ENCODE measurements around the gene ESR1. TPM values are rescaled to one million over a fixed set of nuclear protein-coding genes. Genes with fewer than 3 reads are reported as not detected.

The ESR1 gene
- total RNA-seq, 1 experiment from 2014 or later: not detected

GRCh38 chr6:151905072-151905471, 97.6 kb downstream of the ESR1 start:
- H3K27ac Mint-ChIP-seq (ENCODE audit: unreplicated experiment): no peak overlapping the region
- no peaks in the 10 kb centered on the region for H3K4me1 Mint-ChIP-seq (ENCODE audit: low read depth, unreplicated experiment)
- peaks cover 4% of the 10 kb centered on the region for H3K27me3 Mint-ChIP-seq (ENCODE audit: insufficient read depth, unreplicated experiment)
- no peaks in the 10 kb centered on the region for H3K36me3 ChIP-seq (ENCODE audit: control insufficient read depth, insufficient read depth, low read length)
- H3K4me3 ChIP-seq (ENCODE audit: low read depth, low read length): no peak overlapping the region
- no peaks in the 10 kb centered on the region for H3K9me3 Mint-ChIP-seq (ENCODE audit: unreplicated experiment)
- no peak for DNase-seq
- no peak for TF ChIP-seq CTCF (IDR thresholded peaks at IDR 0.05; ENCODE audit: insufficient read depth in 1 of 2, low read depth in 1 of 2, low read length in 1 of 2, severe bottlenecking in 1 of 2, unreplicated experiment in 1 of 2)
- ChIA-PET POLR2A (no interaction called here), CTCF (no interaction called here)
- H3K4me3 Mint-ChIP-seq (ENCODE audit: unreplicated experiment): no peak overlapping the region
- H3K36me3 Mint-ChIP-seq (ENCODE audit: insufficient read depth, unreplicated experiment): no peaks in the 10 kb centered on the region
- intact Hi-C loops (cut with micrococcal nuclease; ENCODE audit: unreplicated experiment): no loop called here
- H3K9me3 ChIP-seq: no peaks in the 10 kb centered on the region
- H3K4me1 ChIP-seq: no peaks in the 10 kb centered on the region
- BruUV-seq (replicated peaks): no TSS peak
- no peaks in the 10 kb centered on the region for H3K27me3 ChIP-seq (replicated peaks; ENCODE audit: control insufficient read depth, insufficient read depth, low read length)

DNA sequence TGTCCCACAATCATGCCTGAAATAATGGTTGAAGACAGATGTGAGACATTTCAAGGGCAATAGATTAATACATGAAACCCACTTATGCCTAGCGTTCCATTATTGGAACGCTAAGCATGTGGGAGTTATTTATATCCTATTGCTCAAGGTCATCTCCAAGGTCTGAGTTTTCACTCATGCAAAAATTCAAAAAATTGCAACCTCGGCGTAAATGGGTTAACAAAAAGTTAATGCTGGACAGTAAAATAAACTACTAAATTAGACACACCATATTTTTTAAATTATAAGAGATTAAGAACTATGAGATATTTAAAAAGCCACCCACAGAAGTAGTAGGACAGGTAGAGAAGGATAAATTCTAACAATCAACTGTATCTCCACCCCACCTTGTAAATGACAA, 98.4 kb downstream of the ESR1 start:
- no TSS peak for BruUV-seq (replicated peaks)
- no peaks in the 10 kb centered on the region for H3K9me3 Mint-ChIP-seq (ENCODE audit: unreplicated experiment)
- Histone ChIP-seq H3K9me3 (no peaks in the 10 kb centered on the region), H3K4me3 (ENCODE audit: low read depth, low read length) (no peak overlapping the region), H3K27me3 (replicated peaks; ENCODE audit: control insufficient read depth, insufficient read depth, low read length) (no peaks in the 10 kb centered on the region), H3K4me1 (no peaks in the 10 kb centered on the region), H3K36me3 (ENCODE audit: control insufficient read depth, insufficient read depth, low read length) (no peaks in the 10 kb centered on the region)
- H3K27me3 Mint-ChIP-seq (ENCODE audit: insufficient read depth, unreplicated experiment): peaks cover 4% of the 10 kb centered on the region
- H3K4me1 Mint-ChIP-seq (ENCODE audit: low read depth, unreplicated experiment): no peaks in the 10 kb centered on the region
- H3K4me3 Mint-ChIP-seq (ENCODE audit: unreplicated experiment): no peak overlapping the region
- H3K27ac Mint-ChIP-seq (ENCODE audit: unreplicated experiment): no peak overlapping the region
- intact Hi-C loops (cut with micrococcal nuclease; ENCODE audit: unreplicated experiment): no loop called here
- no peak for DNase-seq
- POLR2A ChIA-PET: no interaction called here
- no peaks in the 10 kb centered on the region for H3K36me3 Mint-ChIP-seq (ENCODE audit: insufficient read depth, unreplicated experiment)
- CTCF ChIA-PET: no interaction called here
- no peak for TF ChIP-seq CTCF (IDR thresholded peaks at IDR 0.05; ENCODE audit: insufficient read depth in 1 of 2, low read depth in 1 of 2, low read length in 1 of 2, severe bottlenecking in 1 of 2, unreplicated experiment in 1 of 2)

DNA sequence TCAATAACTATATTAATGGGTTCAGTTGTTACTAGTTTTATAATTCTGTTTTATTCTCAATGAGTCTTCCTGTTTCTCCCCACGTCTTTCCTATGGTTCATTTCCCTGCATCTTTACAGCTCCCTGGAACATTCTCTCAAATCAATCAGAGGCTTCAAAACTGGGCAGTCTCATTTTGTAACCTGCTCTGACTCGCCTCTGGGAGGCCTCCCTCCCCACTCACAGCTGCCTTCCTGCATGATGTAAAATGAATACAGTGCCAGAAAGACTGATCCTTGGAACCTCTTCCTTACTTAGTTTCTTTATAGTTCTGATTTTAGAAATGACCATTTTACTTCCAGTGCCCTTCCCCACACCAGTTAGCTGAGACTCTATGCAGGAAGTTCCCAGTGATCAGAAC, 103.9 kb downstream of the ESR1 start:
- no peak for TF ChIP-seq CTCF (IDR thresholded peaks at IDR 0.05; ENCODE audit: insufficient read depth in 1 of 2, low read depth in 1 of 2, low read length in 1 of 2, severe bottlenecking in 1 of 2, unreplicated experiment in 1 of 2)
- ChIA-PET POLR2A (no interaction called here), CTCF (no interaction called here)
- no peaks in the 10 kb centered on the region for H3K9me3 ChIP-seq
- H3K4me3 ChIP-seq (ENCODE audit: low read depth, low read length): no peak overlapping the region
- H3K27me3 ChIP-seq (replicated peaks; ENCODE audit: control insufficient read depth, insufficient read depth, low read length): no peaks in the 10 kb centered on the region
- H3K4me1 ChIP-seq: no peaks in the 10 kb centered on the region
- intact Hi-C loops (cut with micrococcal nuclease; ENCODE audit: unreplicated experiment): no loop called here
- no peaks in the 10 kb centered on the region for H3K9me3 Mint-ChIP-seq (ENCODE audit: unreplicated experiment)
- H3K36me3 Mint-ChIP-seq (ENCODE audit: insufficient read depth, unreplicated experiment): no peaks in the 10 kb centered on the region
- H3K4me3 Mint-ChIP-seq (ENCODE audit: unreplicated experiment): no peak overlapping the region
- no peaks in the 10 kb centered on the region for H3K4me1 Mint-ChIP-seq (ENCODE audit: low read depth, unreplicated experiment)
- H3K36me3 ChIP-seq (ENCODE audit: control insufficient read depth, insufficient read depth, low read length): no peaks in the 10 kb centered on the region
- no peak overlapping the region for H3K27ac Mint-ChIP-seq (ENCODE audit: unreplicated experiment)
- DNase-seq: no peak
- H3K27me3 Mint-ChIP-seq (ENCODE audit: insufficient read depth, unreplicated experiment): no peaks in the 10 kb centered on the region
- no TSS peak for BruUV-seq (replicated peaks)

Measured in Caco-2 (cell line).